ENCODE measurements around the gene VIPR2. TPM values are rescaled to one million over a fixed set of nuclear protein-coding genes. Genes with fewer than 3 reads are reported as not detected.
"Not testable (repeated sequence)": the region's sequence is repeated elsewhere in the genome, so short reads cannot be mapped to it uniquely, and the experiment has no call there.

Gene VIPR2
- total and polyA plus RNA-seq, 7 experiments from 2014 or later, result 0.27 to 1.3 (median 0.98) TPM; not detected in 4

GRCh38 chr7:159009951-159010350 lies 134.7 kb downstream of the VIPR2 start:
- DNase-seq (no peak), ATAC-seq (no peak)
- H3K9me3 ChIP-seq (ENCODE audit: control insufficient read depth in 2 of 3, low read length in 3 of 3), result no peaks in the 10 kb centered on the region
- Mint-ChIP-seq H3K36me3 (no peaks in the 10 kb centered on the region), H3K9me3 (no peaks in the 10 kb centered on the region), H3K4me1 (peaks cover 0 to 23% (median 17%) of the 10 kb centered on the region in 7 donors), H3K27me3 (peaks cover 0 to 5% (median 0%) of the 10 kb centered on the region in 5 donors), H3K27ac (peak overlapping the region in 1 of 9 donors; percentile 26), H3K4me3 (no peak overlapping the region)
- H3K27ac ChIP-seq (ENCODE audit: low read depth, low read length), result no peak overlapping the region
- H3K36me3 ChIP-seq (ENCODE audit: control insufficient read depth in 2 of 3, insufficient read depth in 3 of 3, low read length in 3 of 3), result no peaks in the 10 kb centered on the region
- ChIA-PET POLR2A (no interaction called here), CTCF (no interaction called here)
- H3K4me1 ChIP-seq (ENCODE audit: control insufficient read depth in 2 of 2, insufficient read depth in 2 of 2, low read length in 2 of 2), result no peaks in the 10 kb centered on the region
- intact Hi-C loops (cut with micrococcal nuclease), result no loop called here
- H3K27me3 ChIP-seq (ENCODE audit: control insufficient read depth in 2 of 2, insufficient read depth in 2 of 2, low read length in 2 of 2), result no peaks in the 10 kb centered on the region
- no peak overlapping the region for H3K4me3 ChIP-seq (ENCODE audit: low read length)

GRCh38 chr7:159008417-159008816 lies 136.2 kb downstream of the VIPR2 start:
- peaks cover 0 to 5% (median 0%) of the 10 kb centered on the region in 5 donors for H3K27me3 Mint-ChIP-seq
- no peak overlapping the region for H3K27ac Mint-ChIP-seq
- peaks cover 0 to 23% (median 17%) of the 10 kb centered on the region in 7 donors for H3K4me1 Mint-ChIP-seq
- no peaks in the 10 kb centered on the region for H3K9me3 Mint-ChIP-seq
- H3K27me3 ChIP-seq (ENCODE audit: control insufficient read depth in 2 of 2, insufficient read depth in 2 of 2, low read length in 2 of 2), result no peaks in the 10 kb centered on the region
- intact Hi-C loops (cut with micrococcal nuclease), result no loop called here
- H3K9me3 ChIP-seq (ENCODE audit: control insufficient read depth in 2 of 3, low read length in 3 of 3), result no peaks in the 10 kb centered on the region
- ATAC-seq (no peak), DNase-seq (no peak)
- H3K4me3 Mint-ChIP-seq, result no peak overlapping the region
- H3K36me3 Mint-ChIP-seq, result peaks cover 0 to 2% (median 0%) of the 10 kb centered on the region in 5 donors
- no peak overlapping the region for H3K27ac ChIP-seq (ENCODE audit: low read depth, low read length)
- no peaks in the 10 kb centered on the region for H3K36me3 ChIP-seq (ENCODE audit: control insufficient read depth in 2 of 3, insufficient read depth in 3 of 3, low read length in 3 of 3)
- ChIA-PET CTCF (no interaction called here), POLR2A (no interaction called here)
- no peaks in the 10 kb centered on the region for H3K4me1 ChIP-seq (ENCODE audit: control insufficient read depth in 2 of 2, insufficient read depth in 2 of 2, low read length in 2 of 2)
- no peak overlapping the region for H3K4me3 ChIP-seq (ENCODE audit: low read length)

GRCh38 chr7:159007996-159008389 lies 136.7 kb downstream of the VIPR2 start:
- Histone ChIP-seq H3K9me3 (ENCODE audit: control insufficient read depth in 2 of 3, low read length in 3 of 3) (no peaks in the 10 kb centered on the region), H3K36me3 (ENCODE audit: control insufficient read depth in 2 of 3, insufficient read depth in 3 of 3, low read length in 3 of 3) (no peaks in the 10 kb centered on the region), H3K27me3 (ENCODE audit: control insufficient read depth in 2 of 2, insufficient read depth in 2 of 2, low read length in 2 of 2) (no peaks in the 10 kb centered on the region), H3K4me1 (ENCODE audit: control insufficient read depth in 2 of 2, insufficient read depth in 2 of 2, low read length in 2 of 2) (no peaks in the 10 kb centered on the region), H3K27ac (ENCODE audit: low read depth, low read length) (no peak overlapping the region), H3K4me3 (ENCODE audit: low read length) (no peak overlapping the region)
- intact Hi-C loops (cut with micrococcal nuclease), result no loop called here
- DNase-seq (no peak), ATAC-seq (no peak)
- H3K27ac Mint-ChIP-seq, result no peak overlapping the region
- H3K9me3 Mint-ChIP-seq, result no peaks in the 10 kb centered on the region
- POLR2A ChIA-PET, result no interaction called here
- H3K36me3 Mint-ChIP-seq, result peaks cover 0 to 2% (median 0%) of the 10 kb centered on the region in 5 donors
- H3K27me3 Mint-ChIP-seq, result peaks cover 0 to 5% (median 0%) of the 10 kb centered on the region in 5 donors
- CTCF ChIA-PET, result no interaction called here
- no peak overlapping the region for H3K4me3 Mint-ChIP-seq
- H3K4me1 Mint-ChIP-seq, result peaks cover 0 to 23% (median 17%) of the 10 kb centered on the region in 7 donors

- no peak overlapping the region for H3K4me3 ChIP-seq (ENCODE audit: low read length)
- no peak overlapping the region for H3K4me3 Mint-ChIP-seq
- H3K9me3 Mint-ChIP-seq, result no peaks in the 10 kb centered on the region
- ChIA-PET CTCF (no interaction called here), POLR2A (no interaction called here)
- H3K27me3 ChIP-seq (ENCODE audit: control insufficient read depth in 2 of 2, insufficient read depth in 2 of 2, low read length in 2 of 2), result no peaks in the 10 kb centered on the region
- peaks cover 0 to 5% (median 0%) of the 10 kb centered on the region in 5 donors for H3K27me3 Mint-ChIP-seq
- no peak overlapping the region for H3K27ac Mint-ChIP-seq
- no peak overlapping the region for H3K27ac ChIP-seq (ENCODE audit: low read depth, low read length)
- DNase-seq (no peak), ATAC-seq (no peak)
- peaks cover 0 to 19% (median 17%) of the 10 kb centered on the region in 7 donors for H3K4me1 Mint-ChIP-seq
- H3K4me1 ChIP-seq (ENCODE audit: control insufficient read depth in 2 of 2, insufficient read depth in 2 of 2, low read length in 2 of 2), result no peaks in the 10 kb centered on the region
- H3K9me3 ChIP-seq (ENCODE audit: control insufficient read depth in 2 of 3, low read length in 3 of 3), result no peaks in the 10 kb centered on the region
- intact Hi-C loops (cut with micrococcal nuclease), result no loop called here
- H3K36me3 Mint-ChIP-seq, result peaks cover 0 to 2% (median 0%) of the 10 kb centered on the region in 5 donors
- H3K36me3 ChIP-seq (ENCODE audit: control insufficient read depth in 2 of 3, insufficient read depth in 3 of 3, low read length in 3 of 3), result no peaks in the 10 kb centered on the region
These were observed 137.2 kb downstream of the VIPR2 start for GRCh38 chr7:159007364-159007995.

GRCh38 chr7:159006610-159007130 lies 138.0 kb downstream of the VIPR2 start:
- no peaks in the 10 kb centered on the region for H3K9me3 Mint-ChIP-seq
- Histone ChIP-seq H3K27me3 (ENCODE audit: control insufficient read depth in 2 of 2, insufficient read depth in 2 of 2, low read length in 2 of 2) (no peaks in the 10 kb centered on the region), H3K9me3 (ENCODE audit: control insufficient read depth in 2 of 3, low read length in 3 of 3) (no peaks in the 10 kb centered on the region), H3K36me3 (ENCODE audit: control insufficient read depth in 2 of 3, insufficient read depth in 3 of 3, low read length in 3 of 3) (no peaks in the 10 kb centered on the region), H3K4me1 (ENCODE audit: control insufficient read depth in 2 of 2, insufficient read depth in 2 of 2, low read length in 2 of 2) (no peaks in the 10 kb centered on the region), H3K27ac (ENCODE audit: low read depth, low read length) (no peak overlapping the region), H3K4me3 (ENCODE audit: low read length) (no peak overlapping the region)
- DNase-seq, result no peak
- H3K4me1 Mint-ChIP-seq, result peaks cover 0 to 15% (median 11%) of the 10 kb centered on the region in 7 donors
- peak overlapping the region in 1 of 10 donors; percentile 30 for H3K4me3 Mint-ChIP-seq
- H3K36me3 Mint-ChIP-seq, result peaks cover 0 to 2% (median 0%) of the 10 kb centered on the region in 5 donors
- POLR2A ChIA-PET, result no interaction called here
- H3K27ac Mint-ChIP-seq, result no peak overlapping the region
- H3K27me3 Mint-ChIP-seq, result peaks cover 0 to 5% (median 0%) of the 10 kb centered on the region in 5 donors
- CTCF ChIA-PET, result no interaction called here
- intact Hi-C loops (cut with micrococcal nuclease), result no loop called here
- no peak for ATAC-seq

GRCh38 chr7:159006022-159006609 lies 138.6 kb downstream of the VIPR2 start:
- H3K4me3 Mint-ChIP-seq; H3K36me3 Mint-ChIP-seq; H3K27ac Mint-ChIP-seq; DNase-seq; H3K4me1 ChIP-seq (ENCODE audit: control insufficient read depth in 2 of 2, insufficient read depth in 2 of 2, low read length in 2 of 2); H3K4me3 ChIP-seq (ENCODE audit: low read length); H3K9me3 ChIP-seq (ENCODE audit: control insufficient read depth in 2 of 3, low read length in 3 of 3); H3K27me3 Mint-ChIP-seq; ATAC-seq; H3K27me3 ChIP-seq (ENCODE audit: control insufficient read depth in 2 of 2, insufficient read depth in 2 of 2, low read length in 2 of 2); H3K36me3 ChIP-seq (ENCODE audit: control insufficient read depth in 2 of 3, insufficient read depth in 3 of 3, low read length in 3 of 3); H3K9me3 Mint-ChIP-seq; CTCF ChIA-PET; POLR2A ChIA-PET; intact Hi-C loops (cut with micrococcal nuclease); H3K27ac ChIP-seq (ENCODE audit: low read depth, low read length): not testable (repeated sequence)
- H3K4me1 Mint-ChIP-seq, result peaks cover 0 to 11% (median 5%) of the 10 kb centered on the region in 7 donors

GRCh38 chr7:159005618-159006017 lies 139.0 kb downstream of the VIPR2 start:
- Mint-ChIP-seq H3K9me3 (no peaks in the 10 kb centered on the region), H3K4me3 (no peak overlapping the region), H3K27ac (no peak overlapping the region), H3K36me3 (peaks cover 0 to 2% (median 0%) of the 10 kb centered on the region in 5 donors), H3K4me1 (peaks cover 0 to 11% (median under 1%) of the 10 kb centered on the region in 7 donors), H3K27me3 (peaks cover 0 to 4% (median 0%) of the 10 kb centered on the region in 5 donors)
- POLR2A ChIA-PET, result no interaction called here
- no peak overlapping the region for H3K27ac ChIP-seq (ENCODE audit: low read depth, low read length)
- no peak overlapping the region for H3K4me3 ChIP-seq (ENCODE audit: low read length)
- H3K27me3 ChIP-seq (ENCODE audit: control insufficient read depth in 2 of 2, insufficient read depth in 2 of 2, low read length in 2 of 2), result no peaks in the 10 kb centered on the region
- ATAC-seq, result no peak
- intact Hi-C loops (cut with micrococcal nuclease), result no loop called here
- CTCF ChIA-PET, result no interaction called here
- no peaks in the 10 kb centered on the region for H3K4me1 ChIP-seq (ENCODE audit: control insufficient read depth in 2 of 2, insufficient read depth in 2 of 2, low read length in 2 of 2)
- no peaks in the 10 kb centered on the region for H3K36me3 ChIP-seq (ENCODE audit: control insufficient read depth in 2 of 3, insufficient read depth in 3 of 3, low read length in 3 of 3)
- no peak for DNase-seq
- H3K9me3 ChIP-seq (ENCODE audit: control insufficient read depth in 2 of 3, low read length in 3 of 3), result no peaks in the 10 kb centered on the region
